Kidney (tissue), 14 donors: Measurements from ENCODE around the gene PID1. TPM values are rescaled to one million over a fixed set of nuclear protein-coding genes. Genes with fewer than 3 reads are reported as not detected.

Source experiments
- DNase-seq, 5 donors: peaks; one replicate each; pipeline ENCODE4 v3.0.0-alpha.2; 2013 to 2020
- FAIRE-seq: peaks from 2 replicates; lab custom pipeline; 2012; peaks lifted over from hg19 to GRCh38; lab: Jason Lieb, UNC
- H3K27ac ChIP-seq, 2 donors: one replicate each; pipeline ENCODE4 v1.7.0; 2013; ENCODE audit warnings: low read depth in 2 of 2, low read length in 2 of 2, inconsistent platforms in 1 of 2
- H3K27me3 ChIP-seq: one replicate; pipeline ENCODE4 v1.7.1; 2013; ENCODE audit warnings: low read length, inconsistent platforms; ENCODE audit not compliant: control insufficient read depth, insufficient read depth
- H3K36me3 ChIP-seq, 3 donors: one replicate each; pipeline versions ENCODE4 v1.7.0 to v1.7.1; 2013; ENCODE audit warnings: low read length in 3 of 3, control low read depth in 1 of 3, inconsistent platforms in 1 of 3; ENCODE audit not compliant: insufficient read depth in 3 of 3, control insufficient read depth in 2 of 3
- H3K4me1 ChIP-seq, 3 donors: one replicate each; pipeline versions ENCODE4 v1.7.0 to v1.7.1; 2013; ENCODE audit warnings: low read length in 3 of 3, inconsistent platforms in 1 of 3, low read depth in 1 of 3; ENCODE audit not compliant: control insufficient read depth in 2 of 3, insufficient read depth in 2 of 3
- H3K4me3 ChIP-seq, 3 donors: one replicate each; pipeline versions ENCODE4 v1.7.0 to v1.8.1; 2013; ENCODE audit warnings: low read length in 3 of 3, control low read depth in 1 of 3, inconsistent platforms in 1 of 3
- H3K9ac ChIP-seq, 3 donors: one replicate each; pipeline versions ENCODE4 v1.7.0 to v1.7.1; 2013; ENCODE audit warnings: low read length in 3 of 3, control low read depth in 1 of 3, inconsistent platforms in 1 of 3
- H3K9me3 ChIP-seq, 3 donors: one replicate each; pipeline versions ENCODE4 v1.7.0 to v1.7.1; 2013; ENCODE audit warnings: low read length in 3 of 3, control low read depth in 1 of 3, inconsistent platforms in 1 of 3; ENCODE audit not compliant: control insufficient read depth in 2 of 3, insufficient read depth in 1 of 3
- intact Hi-C: fragments of 100-400 bp; cut with DNase I; formaldehyde crosslinking; loops from one replicate; pipeline ENCODE4 v1.11.1; 2022
- polyA plus RNA-seq: library from polyadenylated mRNA; stranded (reverse); fragments of 350-450 nt; fragmentation: Illumina TruSeq; extraction: RNeasy Lipid Tissue Mini Kit (QIAGEN cat#74804); gene quantifications from one replicate; pipeline ENCODE4 v1.2.3, GENCODE V29; 2014; ENCODE audit warnings: low read depth, low replicate concordance; ENCODE audit not compliant: insufficient read depth
- total RNA-seq: library from RNA; stranded (reverse); fragmentation: NEBNext Ultra II Directional; extraction: Animal tissue kit (Norgen Biotek cat#: 25700); gene quantifications from one replicate; pipeline ENCODE4 v1.2.1, GENCODE V29; 2021
- TF ChIP-seq, protein P1 (sequence below): IDR thresholded peaks from 3 replicates; pipeline ENCODE4 v1.5.1; 2012; ENCODE audit warnings: mild to moderate bottlenecking, moderate library complexity, borderline replicate concordance; ENCODE audit not compliant: insufficient read depth; ENCODE audit errors: extremely low read depth
- donor health status: control.
- donor health status: control.
- donor health status: control.
- donor health status: control.
- donor health status: control.
- donor health status: DM: yes; HTN: yes; CAD: no.
- donor health status: Normal renal cell carcinoma (clear cell type).

The PID1 gene
- total and polyA plus RNA-seq, 2 donors from 2014 or later, result 2.1 to 9.4 TPM

- Histone ChIP-seq H3K27me3 (no peaks in the 10 kb centered on the region), H3K9ac (no peak overlapping the region), H3K4me3 (no peak overlapping the region), H3K9me3 (no peaks in the 10 kb centered on the region), H3K36me3 (no peaks in the 10 kb centered on the region), H3K4me1 (no peaks in the 10 kb centered on the region), H3K27ac (no peak overlapping the region)
- DNase-seq (no peak), FAIRE-seq (no peak)
- TF ChIP-seq, protein P1, sequence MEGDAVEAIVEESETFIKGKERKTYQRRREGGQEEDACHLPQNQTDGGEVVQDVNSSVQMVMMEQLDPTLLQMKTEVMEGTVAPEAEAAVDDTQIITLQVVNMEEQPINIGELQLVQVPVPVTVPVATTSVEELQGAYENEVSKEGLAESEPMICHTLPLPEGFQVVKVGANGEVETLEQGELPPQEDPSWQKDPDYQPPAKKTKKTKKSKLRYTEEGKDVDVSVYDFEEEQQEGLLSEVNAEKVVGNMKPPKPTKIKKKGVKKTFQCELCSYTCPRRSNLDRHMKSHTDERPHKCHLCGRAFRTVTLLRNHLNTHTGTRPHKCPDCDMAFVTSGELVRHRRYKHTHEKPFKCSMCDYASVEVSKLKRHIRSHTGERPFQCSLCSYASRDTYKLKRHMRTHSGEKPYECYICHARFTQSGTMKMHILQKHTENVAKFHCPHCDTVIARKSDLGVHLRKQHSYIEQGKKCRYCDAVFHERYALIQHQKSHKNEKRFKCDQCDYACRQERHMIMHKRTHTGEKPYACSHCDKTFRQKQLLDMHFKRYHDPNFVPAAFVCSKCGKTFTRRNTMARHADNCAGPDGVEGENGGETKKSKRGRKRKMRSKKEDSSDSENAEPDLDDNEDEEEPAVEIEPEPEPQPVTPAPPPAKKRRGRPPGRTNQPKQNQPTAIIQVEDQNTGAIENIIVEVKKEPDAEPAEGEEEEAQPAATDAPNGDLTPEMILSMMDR, result no peak
- intact Hi-C loops, result no loop called here
Observed at GRCh38 chr2:229300371-229300770, 29.3 kb upstream of the PID1 start.

DNA sequence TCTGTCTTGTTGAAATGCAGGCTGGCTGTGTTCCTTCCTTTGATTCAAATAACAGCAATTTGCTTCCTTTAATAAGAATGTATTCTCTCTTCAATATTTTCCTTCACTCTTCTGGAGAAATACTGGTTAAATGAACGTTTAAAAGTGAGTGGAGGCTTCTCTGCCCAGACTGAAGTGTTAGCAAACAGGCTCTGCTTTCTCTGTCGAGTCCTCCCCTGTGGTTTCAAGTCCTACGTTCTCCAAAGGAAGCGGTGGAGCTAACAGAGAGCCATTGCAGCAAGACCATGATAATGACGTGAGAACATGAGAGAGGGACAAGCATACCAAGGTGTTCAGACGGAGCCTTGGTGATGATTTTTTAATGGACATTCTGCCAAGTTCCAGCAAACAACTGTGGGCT lies 26.2 kb upstream of the PID1 start:
- intact Hi-C loops, result no loop called here
- H3K36me3 ChIP-seq, result no peaks in the 10 kb centered on the region
- no peak overlapping the region for H3K4me3 ChIP-seq
- no peak overlapping the region for H3K9ac ChIP-seq
- DNase-seq, result no peak
- H3K27ac ChIP-seq, result no peak overlapping the region
- FAIRE-seq, result no peak
- TF ChIP-seq, protein P1, result no peak
- no peaks in the 10 kb centered on the region for H3K9me3 ChIP-seq
- no peaks in the 10 kb centered on the region for H3K27me3 ChIP-seq
- no peaks in the 10 kb centered on the region for H3K4me1 ChIP-seq

- Histone ChIP-seq H3K4me3 (no peak overlapping the region), H3K9ac (no peak overlapping the region), H3K27me3 (no peaks in the 10 kb centered on the region), H3K36me3 (no peaks in the 10 kb centered on the region), H3K4me1 (no peaks in the 10 kb centered on the region), H3K27ac (no peak overlapping the region), H3K9me3 (no peaks in the 10 kb centered on the region)
- FAIRE-seq, result no peak
- no peak for DNase-seq
- intact Hi-C loops, result no loop called here
- TF ChIP-seq, protein P1, result no peak
Observed at GRCh38 chr2:229296536-229296935, 25.4 kb upstream of the PID1 start.

GRCh38 chr2:229296016-229296415 lies 24.9 kb upstream of the PID1 start:
- no peak overlapping the region for H3K27ac ChIP-seq
- intact Hi-C loops, result no loop called here
- H3K4me3 ChIP-seq, result no peak overlapping the region
- H3K36me3 ChIP-seq, result no peaks in the 10 kb centered on the region
- DNase-seq, result no peak
- no peak overlapping the region for H3K9ac ChIP-seq
- no peak for FAIRE-seq
- H3K4me1 ChIP-seq, result no peaks in the 10 kb centered on the region
- H3K27me3 ChIP-seq, result no peaks in the 10 kb centered on the region
- TF ChIP-seq, protein P1, result no peak
- no peaks in the 10 kb centered on the region for H3K9me3 ChIP-seq
